Smooth muscle cell of trachea (primary cell): ENCODE measurements around the gene STK11IP. TPM values are rescaled to one million over a fixed set of nuclear protein-coding genes. Genes with fewer than 3 reads are reported as not detected.

Experiments used
- total RNA-seq: library from RNA; depleted of rRNA; stranded (reverse); fragments of >200 nt; gene quantifications from 2 replicates; pipeline ENCODE4 v1.2.1, GENCODE V29; 2014

The STK11IP gene
- 17.2 and 22.8 TPM in 2 replicates for total RNA-seq

GRCh38 chr2:219597552-219598307 lies at the start of gene STK11IP:
STK11IP (plus strand) TSS chr2:219597857; CDS start chr2:219598120, 263 bp downstream.

GRCh38 chr2:219571311-219572236 lies 26.1 kb upstream of the STK11IP start, which contains the start of gene OBSL1:
OBSL1 (minus strand) TSS chr2:219571539; CDS start chr2:219571232, 307 bp downstream.

GRCh38 chr2:219572237-219573001 lies 25.2 kb upstream of the STK11IP start, which contains the start of gene INHA:
INHA (plus strand) TSS chr2:219572310; CDS start chr2:219572375, 65 bp downstream.

GRCh38 chr2:219627103-219628100 lies 29.7 kb downstream of the STK11IP start, which contains the start of gene SLC4A3:
SLC4A3 (plus strand) TSS chr2:219627630; CDS start chr2:219627993, 363 bp downstream.

Other genes with a start within 250 kb of the STK11IP start
- 90.3 and 157 TPM in 2 replicates for gene DNPEP, start 209.9 kb upstream of the STK11IP start, total RNA-seq
- gene DES, start 179.5 kb upstream of the STK11IP start, total RNA-seq, result 1.6 and 6.3 TPM in 2 replicates
- 11.3 and 21.7 TPM in 2 replicates for gene SPEG, start 163.0 kb upstream of the STK11IP start, total RNA-seq
- gene GMPPA, start 99.0 kb upstream of the STK11IP start, total RNA-seq, result 56.4 and 62.4 TPM in 2 replicates
- 0.15 and 0.50 TPM in 2 replicates for gene ASIC4, start 83.4 kb upstream of the STK11IP start, total RNA-seq
- 94.8 and 168 TPM in 2 replicates for gene CHPF, start 54.0 kb upstream of the STK11IP start, total RNA-seq
- gene TMEM198, start 53.8 kb upstream of the STK11IP start, total RNA-seq, result 0.73 and 2.3 TPM in 2 replicates
- 41.0 and 69.1 TPM in 2 replicates for gene OBSL1, start 26.3 kb upstream of the STK11IP start, total RNA-seq
- 0.29 and 0.33 TPM in 2 replicates for gene INHA, start 25.5 kb upstream of the STK11IP start, total RNA-seq
- gene SLC4A3, start 29.8 kb downstream of the STK11IP start, total RNA-seq, result 1.2 and 4.1 TPM in 2 replicates